IMR-90 (cell line): ENCODE measurements around the gene SPANXD. TPM values are rescaled to one million over a fixed set of nuclear protein-coding genes. Genes with fewer than 3 reads are reported as not detected.

Experiments used
- ATAC-seq: fragments of 200-7000 bp; cut with Tn5 transposase; 2 replicates; pipeline ENCODE4 v1.9.1; 2020; ENCODE audit warnings: low read depth, mild to moderate bottlenecking, moderate library complexity
- BruUV-seq: library from RNA; stranded (reverse); fragments of 400-500 nt; replicated peaks from 2 replicates; lab custom pipeline; 2021; lab: Mats Ljungman, UMichigan
- CTCF ChIA-PET: fragments of 300-600 bp; formaldehyde crosslinking; extraction: SDS; loops from one replicate; lab custom pipeline; 2021; ENCODE audit warnings: antibody characterized with exemption; lab: Yijun Ruan, JAX
- POLR2A ChIA-PET: fragments of 300-600 bp; sonication (Branson Sonifier 250); formaldehyde crosslinking; loops from one replicate; lab custom pipeline; 2022; ENCODE audit warnings: antibody characterized with exemption; ENCODE audit not compliant: unreplicated experiment; lab: Charles Lee
- DNase-seq: peaks from one replicate; pipeline ENCODE4 v3.0.0; 2013
- H2AFZ ChIP-seq: replicated peaks from 2 replicates; pipeline ENCODE3; 2013; ENCODE audit warnings: low read length, mild to moderate bottlenecking; ENCODE audit not compliant: poor library complexity
- H2AK5ac ChIP-seq: 2 replicates; pipeline ENCODE4 v1.6.1; 2013; ENCODE audit warnings: low read depth, low read length, inconsistent platforms
- H2AK9ac ChIP-seq: replicated peaks from 2 replicates; pipeline ENCODE3; 2013; ENCODE audit warnings: mild to moderate bottlenecking, low read depth, low read length, moderate library complexity; ENCODE audit not compliant: poor library complexity
- H2BK120ac ChIP-seq: 2 replicates; pipeline ENCODE4 v1.6.1; 2013; ENCODE audit warnings: low read depth, low read length, inconsistent platforms
- H2BK15ac ChIP-seq: 3 replicates; pipeline ENCODE4 v1.6.1; 2013; ENCODE audit warnings: low read depth, low read length, inconsistent platforms
- H2BK20ac ChIP-seq: 2 replicates; pipeline ENCODE4 v1.6.1; 2013; ENCODE audit warnings: low read depth, mild to moderate bottlenecking, inconsistent platforms, low read length, moderate library complexity
- H2BK5ac ChIP-seq: 2 replicates; pipeline ENCODE4 v1.6.1; 2013; ENCODE audit warnings: mild to moderate bottlenecking, low read depth, low read length, inconsistent platforms; ENCODE audit not compliant: poor library complexity, severe bottlenecking
- H3K14ac ChIP-seq: replicated peaks from 2 replicates; pipeline ENCODE4 v1.6.1; 2013; ENCODE audit warnings: low read depth, low read length, inconsistent platforms
- H3K18ac ChIP-seq: 2 replicates; pipeline ENCODE4 v1.6.1; 2013; ENCODE audit warnings: low read depth, low read length, control low read depth
- H3K23ac ChIP-seq: 2 replicates; pipeline ENCODE4 v1.6.1; 2013; ENCODE audit warnings: low read depth, low read length, inconsistent platforms
- H3K27ac ChIP-seq: 2 replicates; pipeline ENCODE4 v1.5.1; 2013; ENCODE audit warnings: mild to moderate bottlenecking, control low read depth, low read length; ENCODE audit not compliant: insufficient read depth
- H3K27me3 ChIP-seq: 2 replicates; pipeline ENCODE4 v1.6.1; 2013; ENCODE audit warnings: low read length; ENCODE audit not compliant: control insufficient read depth, insufficient read depth
- H3K36me3 ChIP-seq: 2 replicates; pipeline ENCODE4 v1.6.1; 2013; ENCODE audit warnings: low read length, mixed read lengths; ENCODE audit not compliant: control insufficient read depth, insufficient read depth
- H3K4ac ChIP-seq: 2 replicates; pipeline ENCODE4 v1.6.1; 2013; ENCODE audit warnings: low read depth, low read length, inconsistent platforms
- H3K4me1 ChIP-seq: 2 replicates; pipeline ENCODE4 v1.6.1; 2013; ENCODE audit warnings: low read length, mixed read lengths; ENCODE audit not compliant: control insufficient read depth, insufficient read depth
- H3K4me2 ChIP-seq: 2 replicates; pipeline ENCODE4 v1.6.1; 2013; ENCODE audit warnings: low read depth, mild to moderate bottlenecking, control low read depth, low read length, moderate library complexity
- H3K4me3 ChIP-seq: 2 replicates; pipeline ENCODE4 v1.5.1; 2013; ENCODE audit warnings: low read depth, mild to moderate bottlenecking, control low read depth, low read length, moderate library complexity; ENCODE audit not compliant: insufficient read depth
- H3K56ac ChIP-seq: 2 replicates; pipeline ENCODE4 v1.6.1; 2013; ENCODE audit warnings: low read length, inconsistent platforms; ENCODE audit not compliant: insufficient read depth; ENCODE audit errors: extremely low read depth
- H3K79me1 ChIP-seq, 2 experiments: 2 replicates each; pipeline ENCODE4 v1.6.1; 2013; ENCODE audit warnings: low read length in 2 of 2, inconsistent platforms in 1 of 2, low read depth in 1 of 2
- H3K9ac ChIP-seq: 2 replicates; pipeline ENCODE4 v1.6.1; 2013; ENCODE audit warnings: low read depth, low read length, control low read depth
- H3K9me1 ChIP-seq: 2 replicates; pipeline ENCODE4 v1.6.1; 2013; ENCODE audit warnings: low read length, inconsistent platforms; ENCODE audit not compliant: insufficient read depth
- H3K9me3 ChIP-seq: 2 replicates; pipeline ENCODE4 v1.6.1; 2013; ENCODE audit warnings: low read length; ENCODE audit not compliant: control insufficient read depth, insufficient read depth
- H4K20me1 ChIP-seq: 2 replicates; pipeline ENCODE4 v1.6.1; 2013; ENCODE audit warnings: low read length, inconsistent platforms; ENCODE audit not compliant: insufficient read depth
- H4K5ac ChIP-seq: 2 replicates; pipeline ENCODE4 v1.6.1; 2013; ENCODE audit warnings: mild to moderate bottlenecking, low read depth, low read length, control low read depth
- H4K8ac ChIP-seq, 2 experiments: 2 replicates each; pipeline ENCODE4 v1.6.1; 2013; ENCODE audit warnings: low read depth in 2 of 2, low read length in 2 of 2, control low read depth in 1 of 2, inconsistent platforms in 1 of 2
- H4K91ac ChIP-seq: 2 replicates; pipeline ENCODE4 v1.6.1; 2013; ENCODE audit warnings: low read depth, low read length, inconsistent platforms; ENCODE audit not compliant: insufficient read depth
- BHLHE40 ChIP-seq: fragments of 150-350 bp; IDR thresholded peaks from 2 replicates; pipeline ENCODE4 v1.6.1; 2016; ENCODE audit warnings: mild to moderate bottlenecking, low read depth, low read length
- CEBPB ChIP-seq: IDR thresholded peaks from 2 replicates; pipeline ENCODE4 v1.6.1; 2012; ENCODE audit warnings: low read depth, low read length, improper control_type of control experiment
- CHD1 ChIP-seq: IDR thresholded peaks from 2 replicates; pipeline ENCODE4 v1.6.1; 2012; ENCODE audit warnings: low read depth, low read length, improper control_type of control experiment
- FOS ChIP-seq: fragments of 150-350 bp; IDR thresholded peaks from 2 replicates; pipeline ENCODE4 v1.6.1; 2016; ENCODE audit warnings: low read depth, low read length
- MAFK ChIP-seq: IDR thresholded peaks from 2 replicates; pipeline ENCODE4 v1.6.1; 2012; ENCODE audit warnings: low read depth, low read length, improper control_type of control experiment
- MXI1 ChIP-seq: IDR thresholded peaks from 2 replicates; pipeline ENCODE4 v1.6.1; 2012; ENCODE audit warnings: low read depth, mild to moderate bottlenecking, low read length, moderate library complexity, borderline replicate concordance
- NFE2L2 ChIP-seq: fragments of 150-350 bp; IDR thresholded peaks from 2 replicates; pipeline ENCODE4 v1.6.1; 2016; ENCODE audit warnings: low read depth, mild to moderate bottlenecking, low read length
- POLR2A ChIP-seq: IDR thresholded peaks from 2 replicates; pipeline ENCODE4 v1.6.1; 2012; ENCODE audit warnings: mild to moderate bottlenecking, low read depth, low read length
- RAD21 ChIP-seq: IDR thresholded peaks from 2 replicates; pipeline ENCODE4 v1.6.1; 2012; ENCODE audit warnings: low read length, improper control_type of control experiment
- RFX5 ChIP-seq: IDR thresholded peaks from 2 replicates; pipeline ENCODE4 v1.8.0; 2012; ENCODE audit warnings: low read depth, mild to moderate bottlenecking, low read length, moderate library complexity
- SMC3 ChIP-seq: fragments of 150-350 bp; IDR thresholded peaks from 2 replicates; pipeline ENCODE4 v1.6.1; 2016; ENCODE audit warnings: low read depth, mild to moderate bottlenecking, antibody characterized with exemption, low read length, moderate library complexity
- WGBS, 2 experiments: methylation state at CpG; one replicate each; pipeline versions ENCODE4 v1.1.5 to v1.1.7; 2013; ENCODE audit warnings: missing lambda C conversion rate in 2 of 2; ENCODE audit not compliant: insufficient read length in 1 of 2; ENCODE audit errors: extremely low coverage in 2 of 2; 5-methylcytosine and 5-hydroxymethylcytosine counted together
- dilution Hi-C: fragments of 300-500 bp; cut with HindIII; formaldehyde crosslinking; loops from one replicate; pipeline ENCODE4 v1.14.3; 2018; ENCODE audit warnings: low sequenced_read_pairs; ENCODE audit not compliant: unreplicated experiment
- in situ Hi-C: fragments of 300-500 bp; cut with MboI; formaldehyde crosslinking; loops from 3 replicates; pipeline ENCODE4 v1.14.3; 2019; ENCODE audit warnings: low sequenced_read_pairs, inconsistent platforms, mixed read lengths
- intact Hi-C: fragments of 100-400 bp; cut with micrococcal nuclease; formaldehyde crosslinking; loops from 2 replicates; pipeline ENCODE4 v1.10.0; 2022
- polyA plus RNA-seq, 3 experiments: library from polyadenylated mRNA; depleted of rRNA; stranded (reverse); fragments of >200 nt; gene quantifications; 2 replicates each; pipeline ENCODE4 v1.2.3, GENCODE V29; 2012; ENCODE audit warnings: low replicate concordance in 1 of 3
- total RNA-seq: library from RNA; depleted of rRNA; stranded (reverse); fragments of >200 nt; gene quantifications from 2 replicates; pipeline ENCODE4 v1.2.3, GENCODE V29; 2012

The SPANXD gene
- total and polyA plus RNA-seq, 2 of the 4 experiments (the other 2 are of a cell fraction): not detected

DNA sequence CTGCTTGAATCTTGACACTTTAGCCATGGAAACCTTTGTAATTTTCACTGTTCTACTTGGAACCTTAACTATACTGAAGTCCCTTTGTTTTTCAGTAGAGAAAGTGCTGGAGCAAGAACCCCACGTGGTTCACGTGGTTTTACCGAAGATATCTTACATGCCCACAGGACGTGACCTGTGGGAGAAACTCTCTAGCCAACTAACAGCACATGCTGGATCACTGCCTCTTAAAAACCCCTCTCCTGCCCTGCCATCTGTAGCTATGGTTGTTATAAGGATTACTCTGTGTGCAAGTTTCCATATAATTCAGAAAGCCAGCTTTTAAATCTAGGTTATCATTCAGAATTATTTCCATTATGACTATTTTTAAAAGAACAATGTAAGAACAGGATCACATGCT, 30.2 kb downstream of the SPANXD start:
- no peak overlapping the region for H4K91ac ChIP-seq
- no peak for ATAC-seq
- dilution Hi-C loops: no loop called here
- BruUV-seq: no TSS peak
- POLR2A ChIA-PET: no interaction called here
- H3K18ac ChIP-seq: no peak overlapping the region
- H3K27ac ChIP-seq: no peak overlapping the region
- H3K4me1 ChIP-seq: no peaks in the 10 kb centered on the region
- H3K79me1 ChIP-seq: no peaks in the 10 kb centered on the region
- H2BK20ac ChIP-seq: no peak overlapping the region
- no peak overlapping the region for H4K5ac ChIP-seq
- H4K20me1 ChIP-seq: no peaks in the 10 kb centered on the region
- no peak overlapping the region for H3K4ac ChIP-seq
- H3K4me3 ChIP-seq: no peak overlapping the region
- H2AFZ ChIP-seq: no peak overlapping the region
- in situ Hi-C loops: no loop called here
- H3K4me2 ChIP-seq: no peak overlapping the region
- H3K27me3 ChIP-seq: no peaks in the 10 kb centered on the region
- H3K36me3 ChIP-seq: no peaks in the 10 kb centered on the region
- no peak overlapping the region for H3K14ac ChIP-seq
- H2AK9ac ChIP-seq: no peak overlapping the region
- no peak overlapping the region for H4K8ac ChIP-seq
- no peak overlapping the region for H3K56ac ChIP-seq
- no peaks in the 10 kb centered on the region; the same call in 1 of the 2 replicates for H3K9me3 ChIP-seq
- H2BK120ac ChIP-seq: no peak overlapping the region
- no peak overlapping the region for H2AK5ac ChIP-seq
- TF ChIP-seq RAD21: no peak
- TF ChIP-seq FOS: no peak
- TF ChIP-seq CEBPB: no peak
- no peak for TF ChIP-seq BHLHE40
- TF ChIP-seq RFX5: no peak
- no peak for TF ChIP-seq CHD1
- TF ChIP-seq SMC3: no peak
- no peak for TF ChIP-seq NFE2L2
- no peak for TF ChIP-seq MAFK
- TF ChIP-seq MXI1: no peak
- TF ChIP-seq POLR2A: no peak
- no peaks in the 10 kb centered on the region for H3K9me1 ChIP-seq
- H2BK5ac ChIP-seq: no peak overlapping the region
- intact Hi-C loops: no loop called here
- CTCF ChIA-PET: no interaction called here
- no peak overlapping the region for H3K9ac ChIP-seq
- H2BK15ac ChIP-seq: no peak overlapping the region
- DNase-seq: no peak
- no peak overlapping the region for H3K23ac ChIP-seq
- no CpG with 5 or more reads among the region's 4 CpGs for WGBS, 2 experiments
